Ammon's horn (tissue), 1 donor: ENCODE measurements around the gene AXIN1.
"Not testable (repeated sequence)": the region's sequence is repeated elsewhere in the genome, so short reads cannot be mapped to it uniquely, and the experiment has no call there.

Experiments used
- DNase-seq: peaks from one replicate; pipeline ENCODE4 v3.0.0-alpha.2; 2016; ENCODE audit warnings: low spot score

The AXIN1 gene

GRCh38 chr16:283033-283805 lies 69.3 kb downstream of the AXIN1 start, which contains the start of gene PDIA2:
Gene PDIA2 (plus strand): TSS chr16:283164. CDS start chr16:283170, 6 bp downstream.
- peak; percentile 55 for DNase-seq

DNA sequence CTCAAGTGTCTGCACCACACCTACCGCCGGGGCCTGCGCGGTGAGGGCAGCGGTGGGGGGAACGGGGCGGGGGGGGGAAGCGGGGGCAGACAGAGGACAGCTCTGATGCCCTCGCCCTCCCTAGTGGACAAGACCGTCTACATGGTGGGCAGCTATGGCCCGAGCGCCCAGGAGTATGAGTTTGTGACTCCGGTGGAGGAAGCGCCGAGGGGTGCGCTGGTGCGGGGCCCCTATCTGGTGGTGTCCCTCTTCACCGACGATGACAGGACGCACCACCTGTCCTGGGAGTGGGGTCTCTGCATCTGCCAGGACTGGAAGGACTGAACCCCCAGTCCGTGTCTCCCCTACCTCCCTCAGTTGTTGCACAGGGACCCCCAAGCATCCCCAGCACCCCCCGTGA lies 70.0 kb downstream of the AXIN1 start:
- no peak for DNase-seq

- DNase-seq, result no peak
Observed at GRCh38 chr16:281660-282255, 70.8 kb downstream of the AXIN1 start.

- no peak for DNase-seq
Observed at GRCh38 chr16:280991-281659, 71.4 kb downstream of the AXIN1 start.

DNA sequence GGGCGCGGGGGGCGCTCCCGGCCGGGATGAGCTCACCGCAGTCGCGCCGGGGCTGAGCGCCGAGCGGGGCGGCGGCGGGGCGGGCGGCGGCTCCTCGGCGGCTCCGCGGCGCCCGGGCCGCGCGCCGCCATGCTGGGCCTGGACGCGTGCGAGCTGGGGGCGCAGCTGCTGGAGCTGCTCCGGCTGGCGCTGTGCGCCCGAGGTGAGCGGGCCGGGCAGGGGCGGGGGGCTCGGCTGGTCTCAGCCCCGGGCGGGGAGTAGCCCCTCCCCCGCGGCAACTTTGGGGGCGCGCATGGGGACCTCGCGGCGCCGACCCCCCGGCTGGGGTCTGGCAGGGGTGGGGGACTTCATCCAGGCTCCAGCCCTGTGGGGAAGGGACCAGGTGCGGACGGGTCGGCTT lies 72.0 kb downstream of the AXIN1 start, which contains the start of gene ARHGDIG:
Gene ARHGDIG (plus strand): TSS at position 40 of the 400 bp plus-strand sequence. CDS start 90 bp downstream, at position 130.
- no peak for DNase-seq

- DNase-seq, result no peak
Observed at GRCh38 chr16:280005-280460, 72.5 kb downstream of the AXIN1 start.

DNA sequence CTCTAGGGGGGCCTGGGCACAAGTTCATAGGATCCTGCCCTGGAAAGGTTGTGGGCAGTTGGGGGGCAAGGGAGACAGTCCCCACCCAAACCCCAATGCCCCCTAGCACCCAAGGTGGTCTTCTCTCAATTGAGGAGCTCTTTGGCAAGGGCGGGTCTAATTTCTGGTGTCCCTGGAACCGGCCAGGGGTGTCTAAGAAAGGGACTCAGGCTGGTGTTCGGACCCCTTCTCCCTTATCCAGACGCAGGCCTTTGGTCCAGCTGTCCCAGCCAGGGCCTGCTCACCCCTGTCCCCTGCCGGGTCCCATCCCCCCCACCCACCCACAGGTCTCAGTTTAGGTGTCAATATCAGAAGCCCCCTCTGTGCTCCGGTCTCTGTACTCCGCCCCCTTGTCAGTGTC lies 73.0 kb downstream of the AXIN1 start:
- no peak for DNase-seq

DNA sequence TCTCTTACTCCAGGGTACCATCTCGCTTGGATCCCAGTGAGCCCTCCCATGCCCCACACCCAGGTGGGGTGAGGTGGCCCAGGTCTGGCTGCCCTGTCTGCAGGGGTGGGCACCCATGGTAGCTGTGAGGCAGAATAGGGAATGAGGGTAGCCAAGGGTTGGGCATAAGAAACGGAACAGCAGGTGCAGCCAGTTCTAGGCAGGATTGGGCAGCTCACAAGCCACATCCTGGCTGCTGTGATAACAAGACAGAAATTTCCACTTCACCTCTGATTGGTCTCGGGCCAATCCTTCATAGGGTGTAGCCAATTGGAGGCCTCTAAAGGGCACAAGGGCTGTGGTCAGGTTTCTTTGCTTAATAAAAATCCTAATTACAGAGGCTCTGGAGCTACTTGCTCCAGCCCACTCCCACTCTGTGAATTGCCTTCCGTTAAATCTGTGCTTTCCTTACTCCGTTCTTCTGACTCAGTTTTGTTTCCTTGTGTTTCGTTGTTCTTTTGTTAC lies 73.6 kb downstream of the AXIN1 start:
- no peak for DNase-seq

- no peak for DNase-seq
Observed at GRCh38 chr16:276426-277077, 76.0 kb downstream of the AXIN1 start.

DNA sequence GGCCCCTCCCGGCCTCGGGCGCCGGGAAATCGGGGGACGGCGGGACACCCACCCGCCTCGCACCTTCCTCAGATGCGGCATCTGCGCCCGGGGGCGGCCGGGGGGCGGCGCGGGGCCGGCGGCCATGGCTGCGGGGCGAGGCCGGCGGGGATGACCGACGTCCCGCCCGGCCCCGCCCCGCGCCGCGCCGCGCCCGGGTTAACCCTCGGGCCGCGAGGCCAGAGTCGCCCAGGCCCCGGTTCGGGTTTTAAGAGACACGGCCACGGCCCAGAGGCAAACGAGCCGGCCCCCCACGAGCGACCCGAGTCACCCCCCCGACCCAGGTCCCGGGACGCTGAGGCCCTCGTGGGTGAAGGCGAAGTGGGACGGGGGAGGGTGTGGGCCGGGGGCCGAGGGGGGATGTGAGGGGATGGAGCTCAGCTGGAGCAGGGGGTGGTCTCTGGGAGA lies 76.7 kb downstream of the AXIN1 start, which contains the start of gene RGS11:
Gene RGS11 (minus strand): TSS at position 159 of the 447 bp plus-strand sequence. CDS start 33 bp downstream, at position 126.
- no peak for DNase-seq

GRCh38 chr16:275041-275641 lies 77.4 kb downstream of the AXIN1 start:
- no peak for DNase-seq

DNA sequence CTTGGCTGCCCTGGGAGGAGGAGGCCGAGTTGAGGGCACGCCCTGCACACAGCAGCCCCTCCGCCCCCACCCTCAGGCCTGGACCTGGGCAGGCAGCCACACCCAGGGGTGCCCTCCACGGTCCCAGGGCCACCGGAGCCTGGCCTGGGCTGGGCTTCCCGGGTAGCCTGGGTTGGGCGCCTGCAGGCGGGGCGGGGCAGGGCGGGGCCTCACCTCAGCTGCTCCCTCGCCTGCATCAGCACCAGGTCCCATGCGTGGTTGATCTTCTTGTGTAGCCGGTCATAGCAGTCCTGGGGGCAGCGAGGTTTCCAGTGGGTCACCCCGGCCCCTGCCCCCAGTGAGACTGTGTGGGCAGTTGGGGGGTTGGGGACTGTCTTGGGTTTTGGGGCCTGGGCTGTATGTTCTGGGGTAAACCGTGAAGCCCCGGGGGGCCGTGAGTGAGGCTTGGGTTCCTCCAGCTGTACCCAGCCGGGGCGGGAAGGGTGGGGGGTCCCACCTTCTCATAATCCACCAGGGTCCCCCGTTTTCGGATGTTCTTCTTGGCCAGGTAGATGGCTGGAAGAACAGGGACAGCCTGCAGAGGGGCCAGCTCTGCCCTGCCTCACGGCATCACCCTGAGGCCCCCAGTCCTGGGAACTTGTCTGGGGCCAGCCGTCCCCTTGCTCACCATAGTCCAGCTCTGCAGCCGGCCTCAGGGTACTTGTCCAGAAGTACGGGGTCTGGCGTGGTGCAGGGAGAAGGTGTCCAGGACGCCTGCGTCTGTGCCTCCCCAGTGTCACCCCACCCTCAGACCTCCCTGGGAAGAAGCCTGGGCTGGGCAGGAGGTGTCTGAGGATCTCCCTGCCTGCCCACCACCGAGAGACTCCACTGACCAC lies 78.7 kb downstream of the AXIN1 start:
- no peak for DNase-seq

DNA sequence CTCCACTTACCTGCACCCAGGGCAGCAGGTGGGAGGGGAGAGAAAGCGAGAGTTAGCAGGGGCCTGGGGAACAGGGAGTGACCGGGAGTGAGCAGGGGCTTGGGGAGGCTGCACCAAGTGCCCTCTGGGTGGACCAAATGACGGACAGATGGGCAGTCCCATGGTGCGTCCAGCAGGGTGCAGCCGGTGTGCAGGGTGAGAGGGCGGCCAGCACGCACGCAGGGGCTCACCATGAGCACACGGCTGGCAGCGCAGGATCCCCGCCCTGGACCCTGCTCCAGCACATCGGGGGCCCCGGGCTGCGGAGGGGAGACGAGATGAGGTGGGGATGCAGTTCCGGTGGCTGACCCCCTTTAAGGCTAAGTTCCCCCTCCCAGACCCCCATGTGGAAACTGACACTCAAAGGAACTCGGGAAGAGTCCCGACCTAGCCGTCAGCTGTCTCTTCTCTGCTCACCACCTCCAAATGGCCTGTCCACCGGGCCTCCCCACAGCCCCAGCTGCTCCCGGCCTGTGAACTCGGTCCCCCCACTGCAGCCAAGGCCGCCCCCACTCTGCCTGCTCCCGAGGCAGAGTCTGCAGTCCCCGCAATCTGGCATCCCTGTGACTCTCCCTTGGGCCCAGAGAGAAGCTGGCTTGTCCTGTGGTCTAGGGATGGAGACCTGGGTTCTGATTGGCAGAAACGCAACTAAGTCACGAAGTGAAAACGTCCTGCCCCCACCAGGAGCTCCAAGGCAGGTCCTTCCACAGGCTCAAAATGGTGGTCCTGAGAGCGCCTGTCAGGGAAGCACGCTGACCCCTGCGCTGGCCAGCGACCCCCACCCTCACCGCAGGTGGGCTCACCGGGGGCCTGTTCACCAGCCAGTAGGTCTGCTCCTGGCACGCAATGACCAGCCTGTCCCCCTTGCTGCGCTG lies 79.6 kb downstream of the AXIN1 start:
- no peak for DNase-seq

- no peak for DNase-seq
Observed at GRCh38 chr16:270381-271255, 81.9 kb downstream of the AXIN1 start.

GRCh38 chr16:269061-269796 lies 83.3 kb downstream of the AXIN1 start:
- no peak for DNase-seq

- no peak for DNase-seq
Observed at GRCh38 chr16:268141-269053, 84.1 kb downstream of the AXIN1 start.

DNA sequence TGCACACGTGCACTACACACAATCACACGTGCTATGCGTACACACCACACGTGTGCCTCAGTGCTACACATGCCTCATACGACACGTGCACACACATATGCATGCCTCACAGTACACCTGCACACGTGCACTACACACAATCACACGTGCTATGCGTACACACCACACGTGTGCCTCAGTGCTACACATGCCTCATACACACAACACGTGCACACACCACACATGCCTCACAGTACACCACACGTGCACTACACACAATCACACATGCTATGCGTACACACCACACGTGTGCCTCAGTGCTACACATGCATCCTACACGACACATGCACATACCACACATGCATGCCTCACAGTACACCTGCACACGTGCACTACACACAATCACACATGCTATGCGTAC lies 85.0 kb downstream of the AXIN1 start:
- not testable (repeated sequence) for DNase-seq
